HG02970 (cell line): Measurements from ENCODE around the gene ALK.

ENCODE experiments used
- ATAC-seq: cut with Tn5 transposase; IDR thresholded peaks from one replicate; pipeline ENCODE4 v1.9.1; 2021; ENCODE audit warnings: mild to moderate bottlenecking, moderate library complexity, moderate number of reproducible peaks; ENCODE audit not compliant: unreplicated experiment, low FRiP score

Gene ALK

GRCh38 chr2:29440921-29441623, 480.3 kb downstream of the ALK start:
- ATAC-seq: no peak

- ATAC-seq: no peak
Observed at GRCh38 chr2:29433920-29434319, 487.5 kb downstream of the ALK start.

- ATAC-seq: no peak
Observed at GRCh38 chr2:29433128-29433527, 488.3 kb downstream of the ALK start.

GRCh38 chr2:29431485-29431884, 489.9 kb downstream of the ALK start:
- no peak for ATAC-seq

- ATAC-seq: no peak
Observed at GRCh38 chr2:29430382-29431112, 490.8 kb downstream of the ALK start.

- no peak for ATAC-seq
Observed at GRCh38 chr2:29426354-29426753, 495.0 kb downstream of the ALK start.

GRCh38 chr2:29425866-29426265, 495.5 kb downstream of the ALK start:
- ATAC-seq: no peak

GRCh38 chr2:29423061-29423666, 498.2 kb downstream of the ALK start:
- no peak for ATAC-seq

GRCh38 chr2:29420999-29421782, 500.2 kb downstream of the ALK start:
- ATAC-seq: no peak

- ATAC-seq: no peak
Observed at GRCh38 chr2:29420464-29420863, 500.9 kb downstream of the ALK start.

GRCh38 chr2:29417630-29418029, 503.8 kb downstream of the ALK start:
- ATAC-seq: no peak

- ATAC-seq: no peak
Observed at GRCh38 chr2:29412197-29412925, 509.0 kb downstream of the ALK start.

- ATAC-seq: no peak
Observed at GRCh38 chr2:29405707-29406106, 515.7 kb downstream of the ALK start.

GRCh38 chr2:29405266-29405665, 516.1 kb downstream of the ALK start:
- ATAC-seq: no peak

GRCh38 chr2:29401994-29402393, 519.4 kb downstream of the ALK start:
- no peak for ATAC-seq

- ATAC-seq: no peak
Observed at GRCh38 chr2:29400930-29401653, 520.3 kb downstream of the ALK start.

GRCh38 chr2:29398384-29399237, 522.8 kb downstream of the ALK start:
- ATAC-seq: no peak

- ATAC-seq: no peak
Observed at GRCh38 chr2:29397713-29398112, 523.7 kb downstream of the ALK start.

- ATAC-seq: no peak
Observed at GRCh38 chr2:29397039-29397438, 524.3 kb downstream of the ALK start.
